Stimulated activated CD4-positive, alpha-beta T cell treated with anti-CD3 and anti-CD28 coated beads, Interleukin-2, amount 100 ng/mL, for 4 hours (primary cell): Measurements from ENCODE around the gene DENND1A.
"Not testable (repeated sequence)": the region's sequence is repeated elsewhere in the genome, so short reads cannot be mapped to it uniquely, and the experiment has no call there.

Experiments
- DNase-seq: peaks from one replicate; pipeline ENCODE4 v3.0.0-alpha.2; 2020; ENCODE audit warnings: low read depth

The DENND1A gene

GRCh38 chr9:123652416-123652815 lies 277.5 kb downstream of the DENND1A start:
- no peak for DNase-seq

- DNase-seq, result no peak
Observed at GRCh38 chr9:123651871-123652270, 278.1 kb downstream of the DENND1A start.

- DNase-seq, result no peak
Observed at GRCh38 chr9:123651273-123651672, 278.7 kb downstream of the DENND1A start.

GRCh38 chr9:123649909-123650308 lies 280.0 kb downstream of the DENND1A start:
- no peak for DNase-seq

- DNase-seq, result no peak
Observed at GRCh38 chr9:123647145-123647544, 282.8 kb downstream of the DENND1A start.

GRCh38 chr9:123645762-123646161 lies 284.2 kb downstream of the DENND1A start:
- no peak for DNase-seq

- no peak for DNase-seq
Observed at GRCh38 chr9:123645126-123645525, 284.8 kb downstream of the DENND1A start.

GRCh38 chr9:123643518-123643917 lies 286.4 kb downstream of the DENND1A start:
- no peak for DNase-seq

GRCh38 chr9:123642291-123643278 lies 287.3 kb downstream of the DENND1A start:
- DNase-seq, result no peak

- DNase-seq, result no peak
Observed at GRCh38 chr9:123640792-123641222, 289.1 kb downstream of the DENND1A start.

- DNase-seq, result no peak
Observed at GRCh38 chr9:123639743-123640142, 290.2 kb downstream of the DENND1A start.

- no peak for DNase-seq
Observed at GRCh38 chr9:123637945-123638634, 291.8 kb downstream of the DENND1A start.

GRCh38 chr9:123637606-123637944 lies 292.4 kb downstream of the DENND1A start:
- no peak for DNase-seq

- not testable (repeated sequence) for DNase-seq
Observed at GRCh38 chr9:123636805-123637204, 293.1 kb downstream of the DENND1A start.

- no peak for DNase-seq
Observed at GRCh38 chr9:123631862-123632261, 298.1 kb downstream of the DENND1A start.

GRCh38 chr9:123630233-123630632 lies 299.7 kb downstream of the DENND1A start:
- no peak for DNase-seq

GRCh38 chr9:123629531-123629930 lies 300.4 kb downstream of the DENND1A start:
- DNase-seq, result no peak

- no peak for DNase-seq
Observed at GRCh38 chr9:123622711-123623241, 307.1 kb downstream of the DENND1A start.

- DNase-seq, result no peak
Observed at GRCh38 chr9:123620239-123620638, 309.7 kb downstream of the DENND1A start.

GRCh38 chr9:123617952-123618678 lies 311.8 kb downstream of the DENND1A start:
- DNase-seq, result no peak

GRCh38 chr9:123617286-123617685 lies 312.6 kb downstream of the DENND1A start:
- DNase-seq, result no peak

GRCh38 chr9:123616707-123617106 lies 313.2 kb downstream of the DENND1A start:
- DNase-seq, result no peak
